ENCODE results near the gene CHN1. TPM values are rescaled to one million over a fixed set of nuclear protein-coding genes. Genes with fewer than 3 reads are reported as not detected.
A peak's percentile ranks its signal among the peaks of the same experiment; 100 is the strongest.

CHN1 gene
- total and polyA plus RNA-seq, 2 donors from 2014 or later, result 6.5 to 14.1 TPM

GRCh38 chr2:174924061-174924693, 81.0 kb downstream of the CHN1 start:
- H3K4me1 ChIP-seq (ENCODE audit: control insufficient read depth in 2 of 3, insufficient read depth in 2 of 3, low read depth in 1 of 3, low read length in 3 of 3), result no peaks in the 10 kb centered on the region
- no peak overlapping the region for H3K9ac ChIP-seq (ENCODE audit: low read length in 3 of 3)
- H3K9me3 ChIP-seq (ENCODE audit: control insufficient read depth in 2 of 3, insufficient read depth in 1 of 3, low read length in 3 of 3), result no peaks in the 10 kb centered on the region
- FAIRE-seq, result no peak
- H3K27ac ChIP-seq (ENCODE audit: low read depth in 2 of 2, low read length in 2 of 2), result no peak overlapping the region
- H3K27me3 ChIP-seq (ENCODE audit: control insufficient read depth, insufficient read depth, low read length), result no peaks in the 10 kb centered on the region
- no peak for DNase-seq
- H3K36me3 ChIP-seq (ENCODE audit: control insufficient read depth in 2 of 3, insufficient read depth in 3 of 3, low read length in 3 of 3), result no peaks in the 10 kb centered on the region
- no peak for TF ChIP-seq CTCF (IDR thresholded peaks at IDR 0.05; ENCODE audit: borderline replicate concordance, extremely low read depth, insufficient read depth)
- no peak overlapping the region for H3K4me3 ChIP-seq (ENCODE audit: low read length in 3 of 3)
- intact Hi-C loops (cut with DNase I), result no loop called here

GRCh38 chr2:174919947-174920595, 85.1 kb downstream of the CHN1 start:
- FAIRE-seq, result no peak
- intact Hi-C loops (cut with DNase I), result no loop called here
- Histone ChIP-seq H3K9ac (ENCODE audit: low read length in 3 of 3) (no peak overlapping the region), H3K9me3 (ENCODE audit: control insufficient read depth in 2 of 3, insufficient read depth in 1 of 3, low read length in 3 of 3) (no peaks in the 10 kb centered on the region), H3K4me1 (ENCODE audit: control insufficient read depth in 2 of 3, insufficient read depth in 2 of 3, low read depth in 1 of 3, low read length in 3 of 3) (no peaks in the 10 kb centered on the region), H3K27ac (ENCODE audit: low read depth in 2 of 2, low read length in 2 of 2) (no peak overlapping the region), H3K27me3 (ENCODE audit: control insufficient read depth, insufficient read depth, low read length) (no peaks in the 10 kb centered on the region), H3K36me3 (ENCODE audit: control insufficient read depth in 2 of 3, insufficient read depth in 3 of 3, low read length in 3 of 3) (no peaks in the 10 kb centered on the region), H3K4me3 (ENCODE audit: low read length in 3 of 3) (no peak overlapping the region)
- TF ChIP-seq CTCF (IDR thresholded peaks at IDR 0.05; ENCODE audit: borderline replicate concordance, extremely low read depth, insufficient read depth), result no peak
- DNase-seq, result no peak

DNA sequence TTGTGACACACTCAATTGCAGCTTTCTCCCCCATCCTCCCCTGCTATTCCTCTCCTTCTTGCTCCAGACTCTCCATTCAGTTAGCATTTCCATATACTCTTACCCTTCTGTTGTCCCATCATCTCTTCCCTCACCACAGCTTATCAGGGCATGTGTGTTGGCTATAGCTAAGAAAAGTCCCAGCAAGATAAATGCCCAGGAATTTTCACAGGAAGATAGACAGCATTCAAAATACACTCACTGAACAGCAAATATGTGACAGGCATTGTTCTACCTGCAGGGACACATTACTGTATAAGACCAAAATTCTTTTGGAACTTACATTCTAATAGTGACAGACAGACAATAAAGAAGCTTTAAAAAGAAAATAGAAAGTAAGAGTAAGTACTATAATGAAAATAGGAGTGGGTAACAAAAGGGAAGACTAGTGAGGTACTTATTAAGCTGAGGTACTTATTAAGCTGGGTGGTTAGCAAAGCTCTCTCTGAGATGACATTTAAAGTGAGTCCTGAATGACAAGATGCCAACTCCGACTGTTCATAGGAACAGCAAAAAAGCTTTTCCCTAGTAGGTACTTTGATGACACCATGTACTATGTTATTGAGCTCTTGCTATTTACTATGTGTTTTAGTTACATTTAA, 86.2 kb downstream of the CHN1 start:
- Histone ChIP-seq H3K36me3 (ENCODE audit: control insufficient read depth in 2 of 3, insufficient read depth in 3 of 3, low read length in 3 of 3) (no peaks in the 10 kb centered on the region), H3K9me3 (ENCODE audit: control insufficient read depth in 2 of 3, insufficient read depth in 1 of 3, low read length in 3 of 3) (no peaks in the 10 kb centered on the region), H3K27ac (ENCODE audit: low read depth in 2 of 2, low read length in 2 of 2) (no peak overlapping the region), H3K9ac (ENCODE audit: low read length in 3 of 3) (no peak overlapping the region), H3K4me3 (ENCODE audit: low read length in 3 of 3) (no peak overlapping the region), H3K27me3 (ENCODE audit: control insufficient read depth, insufficient read depth, low read length) (no peaks in the 10 kb centered on the region), H3K4me1 (ENCODE audit: control insufficient read depth in 2 of 3, insufficient read depth in 2 of 3, low read depth in 1 of 3, low read length in 3 of 3) (no peaks in the 10 kb centered on the region)
- DNase-seq (peak in 2 of 5 donors; percentile 25 to 32), FAIRE-seq (no peak)
- no peak for TF ChIP-seq CTCF (IDR thresholded peaks at IDR 0.05; ENCODE audit: borderline replicate concordance, extremely low read depth, insufficient read depth)
- intact Hi-C loops (cut with DNase I), result no loop called here

Data from kidney (tissue), 14 donors.